Mesendoderm (in vitro differentiated cells): ENCODE data around the gene TJP3.

Source experiments
- DNase-seq: peaks from one replicate; pipeline ENCODE4 v3.0.0; 2013
- H2AK5ac ChIP-seq: 2 replicates; pipeline ENCODE4 v1.6.1; 2013; ENCODE audit warnings: low read length, inconsistent platforms
- H2BK120ac ChIP-seq: 2 replicates; pipeline ENCODE4 v1.6.1; 2013; ENCODE audit warnings: low read depth, mild to moderate bottlenecking, low read length, moderate library complexity, mixed read lengths
- H2BK15ac ChIP-seq: replicated peaks from 2 replicates; pipeline ENCODE4 v1.6.1; 2013; ENCODE audit warnings: low read depth, mild to moderate bottlenecking, moderate library complexity
- H2BK5ac ChIP-seq: 2 replicates; pipeline ENCODE4 v1.6.1; 2013; ENCODE audit warnings: low read length, inconsistent platforms
- H3K18ac ChIP-seq: 2 replicates; pipeline ENCODE4 v1.6.1; 2013; ENCODE audit warnings: mild to moderate bottlenecking, low read length, mixed read lengths
- H3K23ac ChIP-seq: one replicate; pipeline ENCODE4 v1.6.1; 2013; ENCODE audit warnings: low read length
- H3K27ac ChIP-seq: 2 replicates; pipeline ENCODE4 v1.5.1; 2013; ENCODE audit warnings: low read depth, mild to moderate bottlenecking, inconsistent platforms, low read length, moderate library complexity
- H3K27me3 ChIP-seq: 2 replicates; pipeline ENCODE4 v1.6.1; 2013; ENCODE audit warnings: low read length, control low read depth, mild to moderate bottlenecking, inconsistent platforms; ENCODE audit not compliant: insufficient read depth, poor library complexity
- H3K36me3 ChIP-seq: 2 replicates; pipeline ENCODE4 v1.6.1; 2013; ENCODE audit warnings: low read length, inconsistent platforms; ENCODE audit not compliant: control insufficient read depth, insufficient read depth
- H3K4ac ChIP-seq: one replicate; pipeline ENCODE4 v1.6.1; 2013; ENCODE audit warnings: low read depth, mild to moderate bottlenecking, low read length, moderate library complexity
- H3K4me1 ChIP-seq: 2 replicates; pipeline ENCODE4 v1.6.1; 2013; ENCODE audit warnings: low read depth, low read length, inconsistent platforms; ENCODE audit not compliant: control insufficient read depth
- H3K4me2 ChIP-seq: 2 replicates; pipeline ENCODE4 v1.6.1; 2013; ENCODE audit warnings: low read length
- H3K4me3 ChIP-seq: 2 replicates; pipeline ENCODE4 v1.5.1; 2013; ENCODE audit warnings: mild to moderate bottlenecking, low read length
- H3K56ac ChIP-seq: one replicate; pipeline ENCODE4 v1.6.1; 2013; ENCODE audit warnings: low read length
- H3K79me1 ChIP-seq: 2 replicates; pipeline ENCODE4 v1.6.1; 2013; ENCODE audit warnings: low read length, inconsistent platforms
- H3K79me2 ChIP-seq: 2 replicates; pipeline ENCODE4 v1.6.1; 2013; ENCODE audit warnings: mild to moderate bottlenecking, low read length; ENCODE audit not compliant: control insufficient read depth, insufficient read depth
- H3K9ac ChIP-seq: 2 replicates; pipeline ENCODE4 v1.6.1; 2013; ENCODE audit warnings: low read length, inconsistent platforms
- H4K5ac ChIP-seq: one replicate; pipeline ENCODE4 v1.6.1; 2013; ENCODE audit warnings: low read length
- H4K8ac ChIP-seq: one replicate; pipeline ENCODE4 v1.6.1; 2013; ENCODE audit warnings: low read depth, mild to moderate bottlenecking, control low read depth, low read length, moderate library complexity
- WGBS: extraction: QIAGEN DNeasy Blood & Tissue Kit; methylation state at CpG from one replicate; pipeline ENCODE4 v1.1.7; 2013; ENCODE audit warnings: low lambda C conversion rate, missing lambda C conversion rate; ENCODE audit not compliant: insufficient coverage; ENCODE audit errors: extremely low coverage; 5-methylcytosine and 5-hydroxymethylcytosine counted together

The TJP3 gene

DNA sequence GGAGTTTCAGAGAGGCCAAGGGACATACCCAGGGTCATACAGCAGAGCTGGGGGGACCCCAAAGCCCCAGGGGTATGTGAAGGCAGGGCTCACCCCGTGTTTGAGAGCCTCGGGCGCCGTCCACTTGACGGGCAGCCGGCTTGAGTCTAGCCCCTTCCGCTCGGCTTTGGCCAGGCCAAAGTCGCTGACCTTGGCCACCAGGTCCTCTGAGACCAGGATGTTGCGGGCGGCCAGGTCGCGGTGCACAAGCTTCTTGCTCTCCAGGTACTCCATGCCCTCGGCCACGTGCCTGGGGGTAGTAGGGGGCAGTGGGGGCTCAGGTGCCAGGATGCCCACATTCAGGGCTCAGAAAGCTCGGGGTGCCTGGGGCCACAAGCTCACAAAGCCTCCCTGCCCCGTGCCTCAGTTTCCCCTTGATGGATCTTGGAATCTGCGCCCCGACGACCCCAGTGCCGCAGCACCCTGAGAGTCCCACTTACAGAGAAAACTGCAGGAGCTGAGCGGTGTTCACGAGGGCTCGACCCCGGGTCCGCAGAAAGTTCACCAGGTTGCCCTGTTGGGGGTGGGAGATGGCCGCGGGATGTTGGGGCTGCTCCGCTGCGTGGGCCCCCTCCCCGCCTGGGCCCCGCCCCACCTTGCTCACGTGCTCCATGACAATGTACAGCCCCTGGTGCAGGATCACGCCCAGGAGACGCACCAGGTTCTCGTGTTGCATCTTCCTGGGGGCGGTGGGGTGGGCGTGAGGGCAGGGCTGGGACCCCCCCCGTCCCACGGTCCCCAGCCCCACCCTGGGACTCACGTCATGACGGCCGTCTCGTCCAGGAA lies 70.9 kb downstream of the TJP3 start:
- no peak overlapping the region for H2AK5ac ChIP-seq
- H2BK5ac ChIP-seq, result no peak overlapping the region
- no peak overlapping the region for H3K56ac ChIP-seq
- H3K23ac ChIP-seq, result no peak overlapping the region
- H3K27me3 ChIP-seq, result no peaks in the 10 kb centered on the region
- no peak overlapping the region for H4K8ac ChIP-seq
- H3K79me1 ChIP-seq, result no peaks in the 10 kb centered on the region
- no peak overlapping the region for H3K4ac ChIP-seq
- no peak overlapping the region for H3K4me2 ChIP-seq
- WGBS, result no CpG with 5 or more reads among the region's 44 CpGs
- no peaks in the 10 kb centered on the region for H3K79me2 ChIP-seq
- no peak for DNase-seq
- H3K27ac ChIP-seq, result no peak overlapping the region
- H2BK120ac ChIP-seq, result no peak overlapping the region
- H3K18ac ChIP-seq, result no peak overlapping the region
- H3K4me1 ChIP-seq, result no peaks in the 10 kb centered on the region
- H2BK15ac ChIP-seq, result no peak overlapping the region
- H4K5ac ChIP-seq, result no peak overlapping the region
- H3K4me3 ChIP-seq, result no peak overlapping the region
- H3K36me3 ChIP-seq, result no peaks in the 10 kb centered on the region
- no peak overlapping the region for H3K9ac ChIP-seq

DNA sequence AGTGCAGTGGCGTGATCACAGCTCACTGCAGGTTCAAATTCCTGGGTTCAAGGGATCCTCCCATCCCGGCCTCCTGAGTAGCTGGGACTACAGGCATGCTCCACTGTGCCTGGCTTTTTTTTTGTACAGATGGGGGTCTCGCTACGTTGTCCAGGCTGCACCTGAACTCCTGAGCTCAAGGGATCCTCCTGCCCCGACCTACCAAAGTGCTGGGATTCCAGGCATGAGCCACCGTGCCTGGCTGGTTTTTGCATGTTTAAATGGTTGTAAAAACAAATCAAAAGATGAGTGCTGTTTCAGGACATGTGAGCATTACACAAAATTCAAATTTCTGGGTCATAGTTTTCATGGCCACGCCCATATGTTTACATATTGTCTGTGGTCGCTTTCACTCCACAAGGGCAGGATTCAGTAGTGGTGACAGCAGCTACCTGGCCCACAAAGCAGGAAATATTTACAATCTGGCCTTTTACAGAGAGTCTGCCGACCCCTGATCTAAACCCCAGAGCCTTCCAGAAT lies 72.7 kb downstream of the TJP3 start:
- Histone ChIP-seq H3K79me2 (no peaks in the 10 kb centered on the region), H2AK5ac (no peak overlapping the region), H3K4me3 (no peak overlapping the region), H3K4me1 (no peaks in the 10 kb centered on the region), H2BK15ac (no peak overlapping the region), H3K79me1 (no peaks in the 10 kb centered on the region), H3K36me3 (no peaks in the 10 kb centered on the region), H3K27ac (no peak overlapping the region), H3K4me2 (no peak overlapping the region), H2BK5ac (no peak overlapping the region), H3K4ac (no peak overlapping the region), H4K5ac (no peak overlapping the region), H3K23ac (no peak overlapping the region), H2BK120ac (no peak overlapping the region), H3K56ac (no peak overlapping the region), H3K9ac (no peak overlapping the region), H3K18ac (no peak overlapping the region), H4K8ac (no peak overlapping the region), H3K27me3 (peaks cover 13% of the 10 kb centered on the region)
- no peak for DNase-seq
- no CpG with 5 or more reads among the region's 9 CpGs for WGBS

DNA sequence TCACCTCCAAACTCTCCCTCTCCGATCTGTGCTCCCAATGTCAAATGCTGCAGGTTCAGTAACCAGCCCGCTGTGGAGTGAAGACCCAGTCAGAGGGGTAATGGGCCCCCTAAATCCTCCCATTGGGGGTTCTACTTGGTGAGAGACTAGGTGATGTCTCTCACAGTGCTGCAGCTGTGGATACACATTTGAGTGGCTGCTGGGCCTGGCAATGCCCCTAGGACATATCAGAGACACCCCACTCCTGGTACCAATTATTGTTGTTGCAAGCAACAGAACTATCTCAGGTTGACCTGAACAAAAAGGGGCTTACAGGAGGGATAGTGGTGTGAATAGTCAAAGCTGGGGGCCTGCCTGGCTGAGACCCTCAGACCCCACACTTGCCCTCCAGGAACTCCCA lies 73.4 kb downstream of the TJP3 start:
- no CpG with 5 or more reads among the region's 2 CpGs for WGBS
- Histone ChIP-seq H3K79me1 (no peaks in the 10 kb centered on the region), H2BK5ac (no peak overlapping the region), H3K4ac (no peak overlapping the region), H3K27me3 (peaks cover 13% of the 10 kb centered on the region), H3K36me3 (no peaks in the 10 kb centered on the region), H3K23ac (no peak overlapping the region), H3K4me3 (no peak overlapping the region), H4K8ac (no peak overlapping the region), H3K4me1 (no peaks in the 10 kb centered on the region), H3K56ac (no peak overlapping the region), H3K4me2 (no peak overlapping the region), H3K18ac (no peak overlapping the region), H3K27ac (no peak overlapping the region), H2BK120ac (no peak overlapping the region), H4K5ac (no peak overlapping the region), H2BK15ac (no peak overlapping the region), H2AK5ac (no peak overlapping the region), H3K79me2 (no peaks in the 10 kb centered on the region), H3K9ac (no peak overlapping the region)
- DNase-seq, result no peak

DNA sequence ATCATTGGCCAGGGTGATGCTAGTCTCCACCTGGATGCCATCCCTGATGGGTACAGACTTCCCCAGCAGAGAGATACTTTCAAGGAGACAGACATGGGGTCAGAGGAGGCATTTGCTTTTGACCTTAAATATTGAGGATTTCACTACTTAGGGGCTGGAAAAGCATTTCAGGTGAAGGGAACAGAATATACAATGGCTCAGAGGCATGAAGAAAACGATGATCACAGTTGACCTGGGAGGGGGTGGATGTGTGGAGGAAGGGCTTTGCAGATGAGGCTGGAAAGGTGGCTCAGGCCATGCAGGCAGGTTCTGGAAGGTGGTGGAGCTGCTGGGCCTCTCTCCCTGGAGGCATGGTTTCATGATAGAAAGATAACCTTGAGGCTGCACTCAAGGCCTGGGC lies 74.1 kb downstream of the TJP3 start:
- Histone ChIP-seq H3K18ac (no peak overlapping the region), H4K8ac (no peak overlapping the region), H4K5ac (no peak overlapping the region), H3K4ac (no peak overlapping the region), H3K79me1 (no peaks in the 10 kb centered on the region), H3K9ac (no peak overlapping the region), H3K27ac (no peak overlapping the region), H3K4me3 (no peak overlapping the region), H2AK5ac (no peak overlapping the region), H3K79me2 (no peaks in the 10 kb centered on the region), H3K56ac (no peak overlapping the region), H3K36me3 (no peaks in the 10 kb centered on the region), H2BK120ac (no peak overlapping the region), H2BK15ac (no peak overlapping the region), H3K4me1 (no peaks in the 10 kb centered on the region), H3K23ac (no peak overlapping the region), H3K27me3 (peaks cover 13% of the 10 kb centered on the region), H2BK5ac (no peak overlapping the region), H3K4me2 (no peak overlapping the region)
- no peak for DNase-seq
- WGBS, result no CpG with 5 or more reads among the region's 1 CpG

GRCh38 chr19:3782903-3783302 lies 74.7 kb downstream of the TJP3 start:
- Histone ChIP-seq H3K4me3 (no peak overlapping the region), H3K27me3 (peaks cover 13% of the 10 kb centered on the region), H3K9ac (no peak overlapping the region), H3K56ac (no peak overlapping the region), H2BK15ac (no peak overlapping the region), H3K79me1 (no peaks in the 10 kb centered on the region), H4K8ac (no peak overlapping the region), H3K18ac (no peak overlapping the region), H3K4ac (no peak overlapping the region), H2BK120ac (no peak overlapping the region), H2AK5ac (no peak overlapping the region), H3K36me3 (no peaks in the 10 kb centered on the region), H2BK5ac (no peak overlapping the region), H3K4me2 (no peak overlapping the region), H3K23ac (no peak overlapping the region), H3K79me2 (no peaks in the 10 kb centered on the region), H3K27ac (no peak overlapping the region), H3K4me1 (no peaks in the 10 kb centered on the region), H4K5ac (no peak overlapping the region)
- no CpG with 5 or more reads among the region's 13 CpGs for WGBS
- DNase-seq, result no peak
